ENCODE results near the gene PRC1. TPM values are rescaled to one million over a fixed set of nuclear protein-coding genes. Genes with fewer than 3 reads are reported as not detected.

PRC1 gene
- total RNA-seq, 1 donor from 2014 or later, result 11.8 TPM

DNA sequence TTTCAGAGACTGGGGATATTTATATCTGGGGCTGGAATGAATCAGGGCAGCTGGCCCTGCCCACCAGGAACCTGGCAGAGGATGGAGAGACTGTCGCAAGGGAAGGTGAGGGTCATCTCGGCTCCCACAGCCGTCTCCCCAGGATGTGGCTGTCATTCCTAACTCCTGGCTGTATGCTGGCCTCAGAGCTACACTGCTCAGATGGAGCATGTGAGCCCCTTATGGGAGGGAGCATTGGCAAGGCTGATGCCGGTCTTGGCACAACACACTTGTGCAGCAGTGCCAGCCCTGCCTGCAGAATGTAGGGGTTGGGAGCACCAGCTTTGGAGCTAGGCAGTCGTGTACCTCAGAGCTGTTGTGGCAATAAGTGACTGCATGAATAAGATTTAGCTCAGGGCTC lies 34.4 kb downstream of the PRC1 start:
- no peak for DNase-seq (ENCODE audit: low read depth)

DNA sequence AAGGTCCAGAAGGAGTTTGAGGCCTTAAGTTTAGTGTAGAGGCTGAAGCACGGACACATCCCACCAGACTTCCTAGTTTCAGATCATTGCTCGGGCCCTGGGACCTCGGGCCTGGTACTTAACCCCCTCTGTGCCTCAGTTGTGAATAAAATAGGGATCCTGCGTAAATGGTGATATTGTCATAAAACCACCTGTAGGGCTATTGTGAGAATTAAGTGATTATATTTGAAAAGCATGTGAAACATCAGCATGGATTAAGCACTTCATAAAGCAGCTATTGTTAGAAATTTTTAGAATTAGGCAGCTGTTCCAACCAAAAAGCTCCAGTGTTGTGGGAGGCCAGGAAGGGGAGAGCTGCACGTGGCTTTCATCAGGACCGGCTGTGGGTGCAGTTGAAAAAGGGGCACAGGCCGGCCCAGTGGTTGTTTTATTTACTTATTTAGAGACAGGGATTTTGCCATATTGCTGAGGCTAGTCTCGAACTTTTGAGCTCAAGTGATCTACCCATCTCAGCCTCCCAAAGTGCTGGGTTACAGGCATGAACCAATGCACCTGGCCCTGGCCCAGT lies 35.2 kb downstream of the PRC1 start:
- no peak for FAIRE-seq
- TF ChIP-seq EZH2 (IDR thresholded peaks at IDR 0.05; ENCODE audit: insufficient read depth, low read length), result no peak
- no peak for TF ChIP-seq CTCF (IDR thresholded peaks at IDR 0.05; ENCODE audit: insufficient read depth, low read depth, low read length)
- Histone ChIP-seq H3K9me3 (ENCODE audit: insufficient read depth, low read depth, low read length) (no peaks in the 10 kb centered on the region), H3K27me3 (ENCODE audit: insufficient read depth, low read length) (no peaks in the 10 kb centered on the region), H3K4me1 (ENCODE audit: insufficient read depth, low read length) (peaks cover 26% of the 10 kb centered on the region), H2AFZ (ENCODE audit: low read depth, low read length) (no peak overlapping the region), H3K9ac (ENCODE audit: low read length) (no peak overlapping the region), H3K4me3 (ENCODE audit: insufficient read depth, low read depth, low read length) (no peak overlapping the region), H4K20me1 (ENCODE audit: insufficient read depth, low read length) (peaks cover 5% of the 10 kb centered on the region), H3K4me2 (ENCODE audit: low read length) (no peak overlapping the region), H3K79me2 (ENCODE audit: insufficient read depth, low read length) (peaks cover 3% of the 10 kb centered on the region), H3K27ac (ENCODE audit: low read depth, low read length) (no peak overlapping the region), H3K36me3 (ENCODE audit: insufficient read depth, low read length) (peaks cover 5% of the 10 kb centered on the region)
- Mint-ChIP-seq H3K27ac (ENCODE audit: unreplicated experiment) (no peak overlapping the region), H3K9me3 (ENCODE audit: unreplicated experiment) (no peaks in the 10 kb centered on the region), H3K36me3 (ENCODE audit: low read depth, unreplicated experiment) (peaks cover 7% of the 10 kb centered on the region), H3K27me3 (ENCODE audit: low read depth, unreplicated experiment) (no peaks in the 10 kb centered on the region), H3K4me3 (ENCODE audit: unreplicated experiment) (no peak overlapping the region), H3K4me1 (ENCODE audit: low read depth, unreplicated experiment) (no peaks in the 10 kb centered on the region)
- DNase-seq (ENCODE audit: low read depth), result no peak

More for the DNA sequence above, 34.4 kb downstream of the PRC1 start:
- Mint-ChIP-seq H3K36me3 (ENCODE audit: low read depth, unreplicated experiment) (peaks cover 7% of the 10 kb centered on the region), H3K4me1 (ENCODE audit: low read depth, unreplicated experiment) (no peaks in the 10 kb centered on the region), H3K9me3 (ENCODE audit: unreplicated experiment) (no peaks in the 10 kb centered on the region), H3K27me3 (ENCODE audit: low read depth, unreplicated experiment) (no peaks in the 10 kb centered on the region), H3K4me3 (ENCODE audit: unreplicated experiment) (no peak overlapping the region), H3K27ac (ENCODE audit: unreplicated experiment) (no peak overlapping the region)
- H3K4me3 ChIP-seq (ENCODE audit: insufficient read depth, low read depth, low read length), result no peak overlapping the region
- peaks cover 3% of the 10 kb centered on the region for H3K79me2 ChIP-seq (ENCODE audit: insufficient read depth, low read length)
- no peak for FAIRE-seq
- peaks cover 5% of the 10 kb centered on the region for H4K20me1 ChIP-seq (ENCODE audit: insufficient read depth, low read length)
- peaks cover 5% of the 10 kb centered on the region for H3K36me3 ChIP-seq (ENCODE audit: insufficient read depth, low read length)
- no peak for TF ChIP-seq EZH2 (IDR thresholded peaks at IDR 0.05; ENCODE audit: insufficient read depth, low read length)
- TF ChIP-seq CTCF (IDR thresholded peaks at IDR 0.05; ENCODE audit: insufficient read depth, low read depth, low read length), result no peak
- no peak overlapping the region for H2AFZ ChIP-seq (ENCODE audit: low read depth, low read length)
- no peak overlapping the region for H3K27ac ChIP-seq (ENCODE audit: low read depth, low read length)
- no peak overlapping the region for H3K4me2 ChIP-seq (ENCODE audit: low read length)
- H3K9ac ChIP-seq (ENCODE audit: low read length), result no peak overlapping the region
- H3K9me3 ChIP-seq (ENCODE audit: insufficient read depth, low read depth, low read length), result no peaks in the 10 kb centered on the region
- no peaks in the 10 kb centered on the region for H3K27me3 ChIP-seq (ENCODE audit: insufficient read depth, low read length)
- peaks cover 23% of the 10 kb centered on the region for H3K4me1 ChIP-seq (ENCODE audit: insufficient read depth, low read length)

- Mint-ChIP-seq H3K36me3 (ENCODE audit: low read depth, unreplicated experiment) (peaks cover 10% of the 10 kb centered on the region), H3K4me1 (ENCODE audit: low read depth, unreplicated experiment) (no peaks in the 10 kb centered on the region), H3K27me3 (ENCODE audit: low read depth, unreplicated experiment) (no peaks in the 10 kb centered on the region), H3K9me3 (ENCODE audit: unreplicated experiment) (no peaks in the 10 kb centered on the region), H3K4me3 (ENCODE audit: unreplicated experiment) (peak overlapping the region; percentile 79), H3K27ac (ENCODE audit: unreplicated experiment) (peak overlapping the region; percentile 9)
- TF ChIP-seq CTCF (IDR thresholded peaks at IDR 0.05; ENCODE audit: insufficient read depth, low read depth, low read length) (no peak), EZH2 (IDR thresholded peaks at IDR 0.05; ENCODE audit: insufficient read depth, low read length) (no peak)
- Histone ChIP-seq H3K4me1 (ENCODE audit: insufficient read depth, low read length) (peaks cover 26% of the 10 kb centered on the region), H4K20me1 (ENCODE audit: insufficient read depth, low read length) (peaks cover 5% of the 10 kb centered on the region), H3K36me3 (ENCODE audit: insufficient read depth, low read length) (peaks cover 13% of the 10 kb centered on the region), H3K79me2 (ENCODE audit: insufficient read depth, low read length) (peaks cover 3% of the 10 kb centered on the region), H3K4me3 (ENCODE audit: insufficient read depth, low read depth, low read length) (no peak overlapping the region), H3K9ac (ENCODE audit: low read length) (peak overlapping the region; percentile 74), H3K4me2 (ENCODE audit: low read length) (peak overlapping the region; percentile 96), H2AFZ (ENCODE audit: low read depth, low read length) (peak overlapping the region; percentile 79), H3K9me3 (ENCODE audit: insufficient read depth, low read depth, low read length) (no peaks in the 10 kb centered on the region), H3K27me3 (ENCODE audit: insufficient read depth, low read length) (no peaks in the 10 kb centered on the region), H3K27ac (ENCODE audit: low read depth, low read length) (no peak overlapping the region)
- FAIRE-seq, result no peak
- no peak for DNase-seq (ENCODE audit: low read depth)
Observed at GRCh38 chr15:90957791-90958190, 36.5 kb downstream of the PRC1 start.

Measured in astrocyte (in vitro differentiated cells and primary cell).